Tibial nerve (tissue), 4 donors: Measurements from ENCODE around the gene ZDHHC18. TPM values are rescaled to one million over a fixed set of nuclear protein-coding genes. Genes with fewer than 3 reads are reported as not detected.

Source experiments
- DNase-seq, 2 donors: peaks; one replicate each; pipeline ENCODE4 v3.0.0-alpha.2; 2019; ENCODE audit warnings: low spot score in 2 of 2
- H3K27ac ChIP-seq, 4 donors: fragments of 200-600 bp; sonication (generic) in 3 of 4; one replicate each; pipeline ENCODE4 v1.5.1; 2017 to 2019; ENCODE audit warnings: mild to moderate bottlenecking in 1 of 4
- H3K27me3 ChIP-seq, 2 donors: fragments of 200-600 bp; sonication (generic) in 1 of 2; one replicate each; pipeline versions ENCODE4 v1.5.1 to v1.6.0; 2017 to 2019
- H3K36me3 ChIP-seq, 3 donors: fragments of 200-600 bp; sonication (generic); one replicate each; pipeline ENCODE4 v1.5.1; 2018 to 2019
- H3K4me1 ChIP-seq, 4 donors: fragments of 200-600 bp; sonication (generic) in 3 of 4; one replicate each; pipeline ENCODE4 v1.5.1; 2017 to 2019
- H3K4me3 ChIP-seq, 4 donors: fragments of 200-600 bp; sonication (generic) in 3 of 4; one replicate each; pipeline ENCODE4 v1.5.1; 2017 to 2019; ENCODE audit warnings: mild to moderate bottlenecking in 1 of 4, moderate library complexity in 1 of 4
- H3K9me3 ChIP-seq, 4 donors: fragments of 200-600 bp; sonication (generic) in 3 of 4; one replicate each; pipeline ENCODE4 v1.5.1; 2017 to 2019
- EP300 ChIP-seq, 2 donors: sonication (generic); formaldehyde crosslinking; IDR thresholded peaks; one replicate each; pipeline ENCODE4 v1.6.1; 2017; ENCODE audit warnings: antibody characterized with exemption in 2 of 2, mild to moderate bottlenecking in 1 of 2
- POLR2A ChIP-seq, 2 donors: fragments of 450-650 bp; IDR thresholded peaks; one replicate each; pipeline ENCODE4 v1.6.1; 2017; ENCODE audit warnings: antibody characterized with exemption in 2 of 2, mild to moderate bottlenecking in 2 of 2, moderate library complexity in 2 of 2
- WGBS, 2 donors: methylation state at CpG; one replicate each; pipeline ENCODE4 v1.1.5; 2018; 5-methylcytosine and 5-hydroxymethylcytosine counted together
- small RNA-seq: library from RNA; depleted of rRNA; stranded (forward); fragments of <200 nt; gene quantifications from one replicate; pipeline ENCODE3, GENCODE V24; 2016
- total RNA-seq, 4 donors: library from RNA; depleted of rRNA; stranded (reverse); fragments of >200 nt; gene quantifications; one replicate each; pipeline ENCODE4 v1.1.0, GENCODE V29; 2016
- TF ChIP-seq, protein P1 (sequence below), 5 experiments: fragments of 200-600 bp in 3 of 5; fragments of 450-650 bp in 2 of 5; sonication (generic) in 3 of 5; IDR thresholded peaks; one replicate each; pipeline ENCODE4 v1.5.1; 2016 to 2019; ENCODE audit warnings: antibody characterized with exemption in 5 of 5, mild to moderate bottlenecking in 3 of 5, moderate library complexity in 2 of 5

Gene ZDHHC18
- total RNA-seq, 4 donors from 2014 or later = 9.2 to 13.5 (median 10.0) TPM

DNA sequence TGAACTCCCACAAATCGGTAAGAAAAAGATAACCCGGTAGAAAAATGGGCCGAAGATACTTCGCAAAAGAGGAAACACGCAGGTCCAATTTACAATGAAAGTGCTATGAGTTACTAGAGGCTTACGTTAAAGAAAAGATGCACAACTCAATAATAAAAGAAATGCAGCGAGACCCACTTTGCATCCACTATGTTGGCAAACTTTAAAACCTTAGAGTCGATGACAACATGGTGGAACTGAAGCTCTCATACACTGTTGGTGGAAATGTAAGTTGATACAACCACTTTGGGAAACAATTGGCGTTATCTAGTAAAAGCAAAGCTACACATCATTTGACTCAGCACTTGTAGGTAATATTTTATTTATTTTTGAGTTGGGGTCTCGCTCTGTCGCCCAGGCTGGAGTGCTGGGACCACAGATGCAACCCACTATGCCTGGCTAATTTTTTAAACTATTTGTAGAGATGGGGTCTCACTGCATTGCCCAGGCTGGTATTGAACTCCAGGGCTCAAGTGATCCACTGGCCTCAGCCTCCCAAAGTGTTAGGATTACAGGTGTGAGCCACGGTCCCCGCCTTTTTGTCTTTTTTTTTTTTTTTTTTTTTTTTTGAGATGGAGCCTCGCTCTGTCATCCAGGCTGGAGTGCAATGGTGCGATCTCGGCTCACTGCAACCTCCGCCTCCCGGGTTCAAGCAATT is 74.5 kb downstream of the ZDHHC18 start:
- Histone ChIP-seq H3K9me3 (no peaks in the 10 kb centered on the region), H3K27me3 (no peaks in the 10 kb centered on the region), H3K4me3 (peak overlapping the region; percentile 70 to 97 (median 87)), H3K36me3 (peaks cover 0 to 24% (median 2%) of the 10 kb centered on the region in 3 donors), H3K4me1 (peaks cover 4 to 34% (median 7%) of the 10 kb centered on the region in 4 donors), H3K27ac (peak overlapping the region; percentile 72 to 87 (median 78))
- DNase-seq = no peak
- 69 to 72% methylated on average over 18 of the region's 18 CpGs for WGBS, 2 donors
- TF ChIP-seq EP300 (IDR thresholded peaks at IDR 0.05) (no peak), POLR2A (IDR thresholded peaks at IDR 0.05) (no peak)
- TF ChIP-seq, protein P1, sequence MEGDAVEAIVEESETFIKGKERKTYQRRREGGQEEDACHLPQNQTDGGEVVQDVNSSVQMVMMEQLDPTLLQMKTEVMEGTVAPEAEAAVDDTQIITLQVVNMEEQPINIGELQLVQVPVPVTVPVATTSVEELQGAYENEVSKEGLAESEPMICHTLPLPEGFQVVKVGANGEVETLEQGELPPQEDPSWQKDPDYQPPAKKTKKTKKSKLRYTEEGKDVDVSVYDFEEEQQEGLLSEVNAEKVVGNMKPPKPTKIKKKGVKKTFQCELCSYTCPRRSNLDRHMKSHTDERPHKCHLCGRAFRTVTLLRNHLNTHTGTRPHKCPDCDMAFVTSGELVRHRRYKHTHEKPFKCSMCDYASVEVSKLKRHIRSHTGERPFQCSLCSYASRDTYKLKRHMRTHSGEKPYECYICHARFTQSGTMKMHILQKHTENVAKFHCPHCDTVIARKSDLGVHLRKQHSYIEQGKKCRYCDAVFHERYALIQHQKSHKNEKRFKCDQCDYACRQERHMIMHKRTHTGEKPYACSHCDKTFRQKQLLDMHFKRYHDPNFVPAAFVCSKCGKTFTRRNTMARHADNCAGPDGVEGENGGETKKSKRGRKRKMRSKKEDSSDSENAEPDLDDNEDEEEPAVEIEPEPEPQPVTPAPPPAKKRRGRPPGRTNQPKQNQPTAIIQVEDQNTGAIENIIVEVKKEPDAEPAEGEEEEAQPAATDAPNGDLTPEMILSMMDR (IDR thresholded peaks at IDR 0.05) = no peak

Small RNA genes within 50 kb of the gene (small RNA-seq; reads per million reads assigned to genes)
- gene RN7SL165P = not detected

Other genes with a start within 250 kb of the ZDHHC18 start
- 10 to 100 TPM; 49.6 to 90.0 (median 54.3) TPM for gene ARID1A, start 130.7 kb upstream of the ZDHHC18 start, total RNA-seq
- 10 to 100 TPM in 3 of 4 donors, 1 to 10 TPM in 1; 9.3 to 22.2 (median 17.6) TPM for gene PIGV, start 38.7 kb upstream of the ZDHHC18 start, total RNA-seq
- not detected for gene SFN, start 36.5 kb downstream of the ZDHHC18 start, total RNA-seq
- 10 to 100 TPM in 3 of 4 donors, 1 to 10 TPM in 1; 7.9 to 14.7 (median 13.8) TPM for gene GPN2, start 63.6 kb downstream of the ZDHHC18 start, total RNA-seq
- gene GPATCH3, start 73.8 kb downstream of the ZDHHC18 start, total RNA-seq = 10 to 100 TPM in 3 of 4 donors, 1 to 10 TPM in 1; 7.8 to 26.1 (median 12.5) TPM
- gene NR0B2, start 87.3 kb downstream of the ZDHHC18 start, total RNA-seq = not detected
- gene NUDC, start 95.1 kb downstream of the ZDHHC18 start, total RNA-seq = 10 to 100 TPM; 47.9 to 60.9 (median 57.0) TPM
- not detected for gene KDF1, start 133.8 kb downstream of the ZDHHC18 start, total RNA-seq
- 10 to 100 TPM; 15.0 to 55.7 (median 52.4) TPM for gene TRNP1, start 167.0 kb downstream of the ZDHHC18 start, total RNA-seq
- gene TENT5B, start 186.2 kb downstream of the ZDHHC18 start, total RNA-seq = 10 to 100 TPM; 11.7 to 36.3 (median 27.4) TPM